GM18526 (cell line): ENCODE measurements around the gene USP7.

Experiments used
- POLR2A ChIP-seq: IDR thresholded peaks from 3 replicates; pipeline ENCODE4 v1.6.1; 2011; ENCODE audit not compliant: insufficient read length; ENCODE audit errors: extremely low read depth

The USP7 gene

DNA sequence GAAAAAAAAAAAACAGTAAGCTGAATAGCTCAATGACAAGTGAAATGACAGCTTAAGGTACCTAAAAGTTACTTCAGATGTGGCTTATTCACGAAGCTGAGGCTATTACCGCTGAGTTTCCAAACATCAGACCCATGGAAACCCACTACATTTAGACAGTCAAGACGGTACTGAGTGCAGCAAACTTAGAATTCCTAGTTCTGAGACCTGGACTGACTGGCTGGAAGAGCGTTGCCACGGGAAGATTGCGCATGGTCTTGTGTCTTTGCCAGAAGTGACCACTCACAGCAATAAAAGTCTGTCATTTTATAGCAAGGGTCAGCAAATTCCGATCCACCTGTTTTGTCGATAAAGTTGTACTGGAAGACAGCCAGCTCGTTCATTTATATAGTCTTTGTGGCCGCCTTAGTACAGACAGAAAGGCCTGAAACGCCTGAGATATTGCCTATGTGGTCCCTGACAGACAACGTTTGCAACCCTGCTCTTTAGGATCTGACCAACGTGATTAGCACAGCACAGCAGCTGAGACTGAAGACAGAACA, 62.3 kb downstream of the USP7 start:
- no peak for TF ChIP-seq POLR2A

DNA sequence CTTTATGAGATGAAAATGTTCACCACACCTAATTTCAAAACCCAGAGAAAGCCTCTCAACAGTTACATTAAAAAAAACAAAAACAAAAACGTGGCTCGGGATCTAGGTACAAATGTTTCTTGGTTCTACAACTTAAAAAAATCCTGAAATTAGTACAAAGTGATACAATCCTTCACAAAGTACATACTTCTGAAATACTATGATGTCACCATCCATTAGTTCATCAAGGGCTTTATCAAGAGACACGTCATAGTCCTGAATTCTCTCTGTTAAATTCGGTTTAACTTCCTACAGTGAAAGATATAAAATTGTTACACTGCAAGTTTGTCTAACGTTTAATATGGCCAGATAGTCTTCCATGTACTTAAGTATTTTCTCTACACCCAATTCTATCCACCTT, 63.4 kb downstream of the USP7 start:
- no peak for TF ChIP-seq POLR2A

DNA sequence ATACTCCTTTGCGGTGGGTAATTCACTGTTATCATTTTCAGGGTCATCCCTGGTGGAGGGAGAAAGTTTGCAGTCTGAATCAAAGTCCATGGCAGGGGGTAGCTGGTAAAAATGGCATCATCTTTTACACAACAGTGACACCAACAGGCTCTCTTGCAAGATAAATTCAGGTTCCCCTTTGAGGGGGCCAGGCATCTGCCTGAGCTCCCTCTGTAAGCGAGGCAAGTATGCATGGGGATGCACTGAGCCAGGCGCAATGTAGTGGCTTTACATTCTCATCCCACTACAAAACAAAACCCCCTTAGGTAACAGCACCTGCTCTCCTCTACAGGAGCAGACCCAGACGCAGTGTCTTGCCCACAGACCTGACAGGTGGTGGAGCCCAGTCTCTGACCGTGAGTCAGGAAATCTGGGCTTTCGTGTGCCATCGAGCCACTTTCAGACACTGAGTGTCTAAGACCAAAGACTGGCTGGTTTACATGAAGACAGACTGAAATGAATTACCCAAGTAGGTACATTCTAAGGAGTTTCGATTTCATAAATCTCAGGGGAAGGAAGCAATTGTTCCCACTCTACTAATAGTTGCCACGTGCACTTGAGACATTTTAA, 63.9 kb downstream of the USP7 start:
- no peak for TF ChIP-seq POLR2A

DNA sequence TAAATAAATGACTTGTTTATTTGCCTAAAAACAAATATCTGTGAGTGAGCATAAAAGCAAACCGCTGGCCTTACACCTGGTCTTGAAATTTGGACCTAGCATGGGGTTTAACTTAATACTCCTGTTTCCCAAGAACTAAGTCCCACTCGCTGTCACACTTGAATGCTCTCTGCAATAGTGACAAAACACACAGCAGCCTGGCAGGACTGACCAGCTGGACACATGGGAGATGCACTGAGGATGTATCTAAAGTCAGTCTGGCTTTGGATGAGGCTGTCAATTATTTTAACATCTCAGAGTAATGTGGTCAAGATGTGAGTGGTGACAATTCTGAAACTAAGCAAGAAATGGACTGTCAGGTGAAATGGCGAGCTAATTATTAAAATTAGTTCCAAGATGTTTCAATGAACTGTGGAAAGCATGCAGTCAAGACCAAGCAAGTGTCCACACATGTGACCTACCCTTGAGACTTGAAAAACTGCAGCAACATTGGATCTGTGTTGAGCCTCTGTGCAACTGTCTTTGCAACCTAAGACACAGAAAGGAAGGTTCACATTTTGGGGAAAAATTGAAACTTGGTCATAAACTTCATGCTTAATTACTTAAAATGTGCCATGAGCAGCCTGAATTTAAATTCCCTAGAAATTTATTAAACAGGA, 64.9 kb downstream of the USP7 start:
- no peak for TF ChIP-seq POLR2A

DNA sequence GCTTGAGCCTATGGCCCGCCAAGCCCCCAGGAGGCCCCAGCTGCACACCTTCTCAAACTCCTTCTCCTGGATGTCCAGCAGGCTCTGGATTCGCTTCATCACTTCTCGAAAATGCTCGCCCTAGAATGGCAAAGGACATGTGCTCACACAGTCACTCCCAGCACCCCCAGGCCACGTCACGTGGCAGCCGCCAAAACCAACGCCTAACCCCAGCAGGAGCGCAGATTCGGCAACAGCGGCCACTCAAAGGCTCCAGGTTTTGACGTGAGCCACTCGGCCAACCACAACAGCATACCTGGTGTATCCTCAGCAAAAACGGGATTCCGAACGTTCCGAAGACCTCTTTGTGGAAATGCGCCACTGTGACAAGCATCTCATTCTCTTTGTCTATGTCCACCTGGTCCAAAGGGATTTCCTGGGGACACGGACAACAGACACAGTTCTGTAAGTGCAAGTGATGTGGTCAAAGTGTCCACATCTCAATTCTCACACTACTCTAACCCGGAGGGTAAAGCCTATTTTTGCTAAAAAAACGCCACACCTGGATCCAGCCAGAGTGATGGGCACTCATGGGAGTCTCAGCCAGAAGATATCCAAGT, 68.9 kb downstream of the USP7 start:
- TF ChIP-seq POLR2A = no peak

DNA sequence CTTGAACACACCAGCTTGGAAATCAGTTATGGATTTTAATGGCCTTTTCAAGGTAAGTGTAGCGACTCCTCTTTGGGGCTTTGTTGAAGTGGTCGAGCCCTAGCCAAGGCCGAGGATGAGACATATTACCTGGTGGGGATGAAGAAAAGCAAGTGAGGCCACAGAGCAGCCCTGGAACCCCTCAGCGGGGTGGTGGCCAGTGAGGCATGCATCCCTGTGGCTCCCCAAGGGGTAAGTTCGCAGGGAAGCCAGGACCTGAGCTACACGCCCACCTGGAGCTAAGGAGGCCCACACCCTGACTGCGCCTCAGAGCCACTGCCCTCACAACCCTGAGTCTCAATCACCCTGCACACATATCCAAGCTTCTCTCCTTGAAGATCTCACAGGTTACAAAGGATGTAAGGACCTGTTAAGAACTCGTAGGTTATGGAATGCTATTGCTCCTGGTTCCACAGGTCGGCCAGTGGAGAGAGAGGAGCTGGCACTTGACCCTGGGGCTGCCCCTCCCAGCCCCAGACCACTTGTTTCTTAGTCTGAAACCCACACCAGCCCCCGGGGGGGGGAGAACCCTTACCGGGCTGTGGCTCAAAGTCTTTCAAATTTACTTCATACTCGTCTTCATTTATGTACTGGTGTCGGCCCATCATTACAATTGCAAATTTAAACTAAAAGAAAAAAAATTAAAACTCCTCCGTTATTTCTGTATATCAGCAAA, 69.6 kb downstream of the USP7 start:
- TF ChIP-seq POLR2A = no peak

DNA sequence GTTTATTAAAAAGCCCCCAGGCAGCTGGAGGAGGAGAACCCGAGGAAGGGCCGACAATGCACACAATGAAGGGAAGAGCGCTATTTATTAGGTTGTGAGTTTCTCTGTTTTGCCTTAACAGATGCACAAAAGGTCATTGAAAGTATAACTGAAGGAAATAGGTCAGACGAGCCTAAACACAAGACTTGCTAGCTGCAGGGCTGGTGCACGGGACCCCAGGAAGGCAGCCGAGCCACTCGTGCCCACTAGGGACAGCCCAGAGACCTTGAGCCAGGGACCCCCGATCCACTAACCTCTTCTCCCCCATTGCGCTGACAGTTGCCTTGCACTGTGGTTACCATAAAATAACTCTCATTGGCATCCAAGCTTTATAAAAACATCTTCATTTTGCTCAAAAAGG, 70.3 kb downstream of the USP7 start:
- no peak for TF ChIP-seq POLR2A

DNA sequence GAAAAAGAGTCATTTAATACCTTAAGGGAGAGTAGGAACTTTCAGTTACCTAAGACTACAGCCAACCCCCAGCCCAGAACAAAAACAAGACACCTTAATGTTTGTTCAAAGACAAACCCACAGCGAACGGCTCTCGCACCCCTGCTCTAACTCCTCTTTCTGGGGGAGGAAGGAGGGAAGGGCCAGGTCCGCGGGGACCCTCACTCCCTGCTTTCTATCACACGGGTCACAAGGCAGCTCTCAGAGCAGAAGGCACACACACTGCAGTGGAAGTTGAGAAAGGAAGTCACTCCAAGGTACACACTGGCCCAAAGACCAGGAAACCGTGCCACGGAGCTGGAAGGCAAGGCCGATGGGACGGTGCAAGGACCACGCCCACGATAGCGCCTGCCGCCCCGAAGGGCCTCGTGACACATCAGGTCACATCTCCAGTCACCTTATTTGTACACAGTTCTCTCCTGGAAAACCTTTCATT, 71.6 kb downstream of the USP7 start:
- TF ChIP-seq POLR2A = no peak

DNA sequence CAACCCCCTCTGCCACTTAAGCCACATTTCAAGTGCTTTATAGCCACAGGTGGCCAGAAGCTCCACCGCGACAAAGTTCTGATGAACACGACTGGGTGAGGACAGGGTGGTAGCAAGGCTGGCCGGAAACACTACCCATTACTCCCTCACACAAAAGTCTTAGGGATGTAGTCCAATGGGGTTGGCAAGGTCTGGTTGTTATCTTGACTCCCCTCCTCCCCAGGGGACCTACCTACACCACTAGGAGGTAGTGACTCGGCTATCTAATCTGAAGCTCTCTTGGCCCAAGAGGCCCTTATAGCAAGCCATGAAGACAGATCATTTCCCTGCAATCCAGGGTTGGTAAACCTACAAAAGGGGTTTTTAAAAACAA, 73.2 kb downstream of the USP7 start:
- no peak for TF ChIP-seq POLR2A

DNA sequence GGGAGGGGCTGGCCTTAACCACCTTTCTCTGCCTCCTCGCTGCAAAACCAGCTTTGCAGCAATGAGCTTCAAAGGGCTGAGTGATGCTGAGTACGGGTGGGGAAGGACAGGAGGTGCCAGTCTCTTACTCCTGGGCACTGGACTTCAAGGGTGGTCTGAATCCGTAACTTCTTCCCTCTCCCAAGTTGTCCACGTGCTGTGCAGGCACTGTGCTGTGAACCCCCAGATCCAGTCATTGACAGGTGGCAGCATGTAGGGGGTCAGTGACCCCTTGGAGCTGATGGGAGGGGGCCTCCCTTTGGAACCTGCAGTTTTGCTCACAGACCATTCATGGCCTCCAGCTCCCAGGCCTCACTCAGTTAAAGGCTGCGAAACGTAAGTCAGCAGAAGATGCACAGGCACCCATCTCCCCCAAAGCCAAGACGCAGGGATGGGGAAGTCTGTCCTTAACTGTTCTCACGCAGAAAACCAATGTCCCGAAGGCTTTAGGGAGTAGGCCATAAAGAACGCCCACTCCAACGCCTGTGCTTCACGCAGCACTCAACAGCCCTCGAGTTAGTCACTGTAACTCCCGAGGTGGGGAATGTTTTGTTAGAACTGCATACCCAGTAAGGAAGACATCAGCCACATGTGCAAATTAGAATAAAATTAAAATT, 73.7 kb downstream of the USP7 start:
- no peak for TF ChIP-seq POLR2A

DNA sequence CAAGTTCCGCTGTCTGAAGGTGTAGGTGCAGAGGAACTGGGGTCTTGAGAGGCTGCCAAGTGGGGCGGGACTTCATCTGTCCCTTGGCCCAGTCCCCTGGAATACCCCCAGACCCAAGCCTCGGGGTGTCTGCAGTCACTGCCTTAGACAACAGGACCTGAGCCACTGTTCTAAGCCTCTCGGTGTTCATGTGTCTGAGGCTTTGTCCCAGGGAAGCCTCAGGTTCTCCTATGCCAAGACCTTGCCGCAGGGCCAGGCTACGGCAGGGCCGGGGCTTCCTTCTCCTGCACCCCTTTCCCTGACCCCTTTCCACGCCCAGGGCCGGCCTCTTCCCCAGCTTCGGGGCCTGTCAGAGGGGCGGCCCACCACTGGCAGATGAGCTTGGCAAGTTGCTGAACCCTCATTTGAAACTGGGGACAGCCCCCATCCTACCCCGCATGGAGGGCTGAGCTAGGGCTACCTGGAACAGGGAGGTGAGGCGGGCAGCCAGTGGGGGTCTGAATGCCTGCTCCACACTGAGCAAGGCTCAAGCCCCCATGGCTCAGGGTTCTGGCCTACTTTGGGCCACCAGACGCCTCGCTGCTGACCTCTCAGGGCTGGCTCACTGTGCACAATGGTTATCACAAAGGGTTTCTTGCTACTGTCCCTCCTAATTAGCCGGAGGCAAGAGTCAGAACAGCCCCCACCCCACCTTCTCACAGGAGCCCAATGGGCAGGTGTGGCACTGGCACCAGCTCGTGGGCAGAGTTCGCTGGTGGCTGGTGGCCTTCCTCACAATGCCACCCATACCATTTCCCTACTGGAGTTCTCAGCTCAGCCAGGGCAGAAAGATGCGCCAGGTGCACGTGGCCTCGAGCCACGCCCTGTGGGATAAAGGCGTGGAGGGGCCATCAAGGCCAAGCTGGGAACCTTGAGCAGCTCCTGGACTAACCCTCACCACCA, 74.5 kb downstream of the USP7 start:
- peak; percentile 25 for TF ChIP-seq POLR2A

DNA sequence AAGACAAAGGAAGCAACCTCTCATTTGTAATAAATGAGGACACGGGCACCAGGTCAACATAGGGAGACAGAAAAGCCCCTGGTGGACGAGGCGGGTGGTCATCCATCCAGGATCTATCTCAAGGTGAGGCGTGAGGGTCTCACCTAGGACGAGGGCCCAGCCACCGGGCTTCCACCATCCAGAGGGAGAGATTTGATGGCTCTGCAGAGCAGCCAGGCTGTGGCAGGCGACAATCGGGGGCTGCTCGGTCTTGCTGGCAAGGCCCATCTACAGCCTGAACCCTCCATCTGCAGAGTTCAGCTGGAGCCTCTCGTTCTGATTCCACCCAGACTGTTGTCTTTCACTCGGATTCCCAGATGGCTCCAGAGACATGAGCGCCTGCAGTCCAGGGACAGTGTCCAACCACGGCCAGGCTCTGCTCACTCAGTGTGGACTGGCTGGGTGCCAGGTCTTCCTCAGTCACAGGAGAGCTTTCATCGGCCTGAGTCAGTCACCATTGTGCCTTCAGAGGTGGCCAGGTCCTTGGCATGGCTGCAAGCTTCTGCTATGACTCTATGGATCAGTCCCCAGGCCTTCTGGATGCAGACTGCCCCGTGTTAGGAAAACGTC, 75.7 kb downstream of the USP7 start:
- no peak for TF ChIP-seq POLR2A

DNA sequence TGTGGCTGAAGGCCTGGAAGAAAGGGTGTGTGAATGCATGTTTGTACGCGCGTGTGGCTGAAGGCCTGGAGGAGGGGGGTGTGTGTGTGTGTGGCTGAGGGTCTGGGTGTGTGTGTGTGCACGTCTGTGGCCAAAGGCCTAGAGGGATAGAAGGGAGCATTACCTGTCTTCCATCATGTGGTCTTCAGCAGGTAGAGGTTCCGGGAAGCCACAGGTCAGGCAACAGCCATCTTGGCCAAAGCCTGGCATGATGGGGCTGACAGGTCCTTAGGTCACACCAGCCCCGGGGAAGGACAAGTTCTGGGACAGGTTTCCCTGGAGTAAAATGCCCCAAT, 76.3 kb downstream of the USP7 start:
- TF ChIP-seq POLR2A = no peak
